HepG2 (cell line): ENCODE measurements around the gene NPIPB6. TPM values are rescaled to one million over a fixed set of nuclear protein-coding genes. Genes with fewer than 3 reads are reported as not detected.

Source experiments
- CHCHD3 ChIP-seq: sonication (generic); formaldehyde crosslinking; IDR thresholded peaks from 2 replicates; pipeline ENCODE4 v1.8.0; 2022; ENCODE audit warnings: mild to moderate bottlenecking, missing genetic modification reagents, moderate library complexity
- FOXM1 ChIP-seq: sonication (generic); formaldehyde crosslinking; IDR thresholded peaks from 2 replicates; pipeline ENCODE4 v1.5.0; 2020; ENCODE audit warnings: missing genetic modification reagents
- HDAC6 ChIP-seq: fragments of 200-600 bp; sonication (generic); IDR thresholded peaks from 2 replicates; pipeline ENCODE4 v1.7.0; 2017; ENCODE audit warnings: mild to moderate bottlenecking, antibody characterized with exemption, low read length, low read depth
- KLF13 ChIP-seq: sonication (generic); formaldehyde crosslinking; IDR thresholded peaks from 2 replicates; pipeline ENCODE4 v1.4.0; 2020; ENCODE audit warnings: mild to moderate bottlenecking, missing genetic modification reagents
- MIER3 ChIP-seq: IDR thresholded peaks from 2 replicates; pipeline ENCODE4 v1.6.1; 2016; ENCODE audit warnings: missing compliant biosample characterization, borderline replicate concordance
- MYNN ChIP-seq: sonication (generic); formaldehyde crosslinking; IDR thresholded peaks from 2 replicates; pipeline ENCODE4 v1.4.0; 2020; ENCODE audit warnings: mild to moderate bottlenecking, low read depth, missing genetic modification reagents
- TGIF2 ChIP-seq: IDR thresholded peaks from 2 replicates; pipeline ENCODE4 v1.6.1; 2016; ENCODE audit warnings: control low read depth, missing compliant biosample characterization
- ZFP62 ChIP-seq: sonication (generic); formaldehyde crosslinking; IDR thresholded peaks from 2 replicates; pipeline ENCODE4 v1.4.0; 2020; ENCODE audit warnings: missing genetic modification reagents
- ZKSCAN8 ChIP-seq: IDR thresholded peaks from 2 replicates; pipeline ENCODE4 v1.6.1; 2016; ENCODE audit warnings: borderline replicate concordance, missing genetic modification reagents, missing compliant biosample characterization
- ZMYM3 ChIP-seq: sonication (generic); formaldehyde crosslinking; IDR thresholded peaks from 2 replicates; pipeline ENCODE4 v1.5.1; 2020; ENCODE audit warnings: mild to moderate bottlenecking, missing genetic modification reagents
- ZNF235 ChIP-seq: sonication (generic); formaldehyde crosslinking; IDR thresholded peaks from 2 replicates; pipeline ENCODE4 v1.8.1; 2023; ENCODE audit warnings: mild to moderate bottlenecking, missing genetic modification reagents, borderline replicate concordance
- ZNF329 ChIP-seq: sonication (generic); formaldehyde crosslinking; IDR thresholded peaks from 2 replicates; pipeline ENCODE4 v1.9.0; 2021; ENCODE audit warnings: low read depth, mild to moderate bottlenecking, missing genetic modification reagents
- ZNF383 ChIP-seq: sonication (generic); formaldehyde crosslinking; IDR thresholded peaks from 2 replicates; pipeline ENCODE4 v1.4.0; 2020; ENCODE audit warnings: missing genetic modification reagents, mild to moderate bottlenecking, borderline replicate concordance
- ZNF558 ChIP-seq: sonication (generic); formaldehyde crosslinking; IDR thresholded peaks from 2 replicates; pipeline ENCODE4 v1.9.0; 2022; ENCODE audit warnings: mild to moderate bottlenecking, missing genetic modification reagents, borderline replicate concordance
- ZNF775 ChIP-seq: sonication (generic); formaldehyde crosslinking; IDR thresholded peaks from 2 replicates; pipeline ENCODE4 v1.4.0; 2020; ENCODE audit warnings: missing genetic modification reagents, mild to moderate bottlenecking, moderate library complexity, borderline replicate concordance
- ZSCAN25 ChIP-seq: sonication (generic); formaldehyde crosslinking; IDR thresholded peaks from 2 replicates; pipeline ENCODE4 v1.8.0; 2022; ENCODE audit warnings: mild to moderate bottlenecking, missing genetic modification reagents
- ZSCAN31 ChIP-seq: sonication (generic); formaldehyde crosslinking; IDR thresholded peaks from 2 replicates; pipeline ENCODE4 v1.5.0; 2020; ENCODE audit warnings: low read depth, mild to moderate bottlenecking, missing genetic modification reagents
- polyA plus RNA-seq, 8 experiments: library from polyadenylated mRNA; depleted of rRNA in 3 of 8; stranded (reverse) in 7 of 8; unstranded in 1 of 8; fragments of >200 nt; fragmentation: Illumina TruSeq in 4 of 8; extraction: Trizol in 4 of 8; gene quantifications; 2 replicates each; pipeline versions ENCODE4 v1.2.1 to v1.2.3, GENCODE V29; 2011 to 2016; ENCODE audit warnings: low read depth in 4 of 8, missing spikeins in 1 of 8, mixed read lengths in 1 of 8; ENCODE audit not compliant: insufficient read depth in 1 of 8
- total RNA-seq, 5 experiments: library from RNA; depleted of rRNA; stranded (reverse); fragments of >200 nt; fragmentation: Illumina TruSeq; extraction: Trizol; gene quantifications; 2 replicates each; pipeline ENCODE4 v1.2.3, GENCODE V29; 2016; ENCODE audit warnings: low read depth in 1 of 5
- TF ChIP-seq, protein P1 (sequence below), 2 experiments: sonication (generic) in 1 of 2; formaldehyde crosslinking in 1 of 2; IDR thresholded peaks; 2 replicates each; pipeline versions ENCODE4 v1.4.0 to v1.6.1; 2018 to 2020; ENCODE audit warnings: missing genetic modification reagents in 2 of 2, borderline replicate concordance in 1 of 2, low read depth in 1 of 2, mild to moderate bottlenecking in 1 of 2, missing biosample characterization in 1 of 2
- TF ChIP-seq, protein P2 (sequence below): sonication (generic); formaldehyde crosslinking; IDR thresholded peaks from 2 replicates; pipeline ENCODE4 v1.4.0; 2020; ENCODE audit warnings: missing genetic modification reagents
- TF ChIP-seq, protein P3 (sequence below): sonication (generic); formaldehyde crosslinking; IDR thresholded peaks from 2 replicates; pipeline ENCODE4 v1.8.1; 2022; ENCODE audit warnings: mild to moderate bottlenecking, missing genetic modification reagents
- TF ChIP-seq, protein P4 (sequence below): sonication (generic); formaldehyde crosslinking; IDR thresholded peaks from 2 replicates; pipeline ENCODE4 v1.8.0; 2022; ENCODE audit warnings: low read depth, missing genetic modification reagents
- TF ChIP-seq, protein P5 (sequence below): sonication (generic); formaldehyde crosslinking; IDR thresholded peaks from 2 replicates; pipeline ENCODE4 v1.9.0; 2021; ENCODE audit warnings: missing genetic modification reagents, mild to moderate bottlenecking, borderline replicate concordance

The NPIPB6 gene
- total and polyA plus RNA-seq, 2 of the 13 experiments (the other 11 are each of a cell fraction or from before 2014, with no cell fraction given) = 0.25 TPM; not detected in 1

DNA sequence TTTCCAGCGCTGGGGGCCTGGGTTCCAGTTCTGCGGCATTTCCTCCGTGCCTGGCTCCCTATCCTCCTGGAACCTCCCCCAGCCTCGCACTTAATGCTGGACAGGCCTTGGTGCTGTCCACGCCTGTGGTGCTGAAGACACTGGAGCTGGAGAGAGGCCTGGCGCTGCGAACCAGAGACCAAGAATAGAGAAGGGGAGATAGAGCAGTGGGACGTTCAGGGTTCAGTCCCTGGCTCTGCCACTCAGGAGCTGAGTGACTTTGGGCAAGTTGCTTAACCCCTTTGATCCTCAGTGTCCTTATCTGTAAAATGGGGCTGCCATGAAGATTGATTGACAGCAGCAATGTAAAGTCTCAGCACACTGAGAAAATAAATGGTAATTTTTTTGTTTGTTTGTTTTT, 59.1 kb downstream of the NPIPB6 start (continued):
- TF ChIP-seq, protein P1, sequence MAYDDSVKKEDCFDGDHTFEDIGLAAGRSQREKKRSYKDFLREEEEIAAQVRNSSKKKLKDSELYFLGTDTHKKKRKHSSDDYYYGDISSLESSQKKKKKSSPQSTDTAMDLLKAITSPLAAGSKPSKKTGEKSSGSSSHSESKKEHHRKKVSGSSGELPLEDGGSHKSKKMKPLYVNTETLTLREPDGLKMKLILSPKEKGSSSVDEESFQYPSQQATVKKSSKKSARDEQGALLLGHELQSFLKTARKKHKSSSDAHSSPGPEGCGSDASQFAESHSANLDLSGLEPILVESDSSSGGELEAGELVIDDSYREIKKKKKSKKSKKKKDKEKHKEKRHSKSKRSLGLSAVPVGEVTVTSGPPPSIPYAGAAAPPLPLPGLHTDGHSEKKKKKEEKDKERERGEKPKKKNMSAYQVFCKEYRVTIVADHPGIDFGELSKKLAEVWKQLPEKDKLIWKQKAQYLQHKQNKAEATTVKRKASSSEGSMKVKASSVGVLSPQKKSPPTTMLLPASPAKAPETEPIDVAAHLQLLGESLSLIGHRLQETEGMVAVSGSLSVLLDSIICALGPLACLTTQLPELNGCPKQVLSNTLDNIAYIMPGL (CRISPR knock-in tag; IDR thresholded peaks at IDR 0.05; ENCODE audit: borderline replicate concordance in 1 of 2, low read depth in 1 of 2) = peak; percentile 24 to 32; a peak in 1 of 4 replicates
- TF ChIP-seq MIER3 = peak; percentile 85; the same call in 1 of the 2 replicates
- TF ChIP-seq, protein P2, sequence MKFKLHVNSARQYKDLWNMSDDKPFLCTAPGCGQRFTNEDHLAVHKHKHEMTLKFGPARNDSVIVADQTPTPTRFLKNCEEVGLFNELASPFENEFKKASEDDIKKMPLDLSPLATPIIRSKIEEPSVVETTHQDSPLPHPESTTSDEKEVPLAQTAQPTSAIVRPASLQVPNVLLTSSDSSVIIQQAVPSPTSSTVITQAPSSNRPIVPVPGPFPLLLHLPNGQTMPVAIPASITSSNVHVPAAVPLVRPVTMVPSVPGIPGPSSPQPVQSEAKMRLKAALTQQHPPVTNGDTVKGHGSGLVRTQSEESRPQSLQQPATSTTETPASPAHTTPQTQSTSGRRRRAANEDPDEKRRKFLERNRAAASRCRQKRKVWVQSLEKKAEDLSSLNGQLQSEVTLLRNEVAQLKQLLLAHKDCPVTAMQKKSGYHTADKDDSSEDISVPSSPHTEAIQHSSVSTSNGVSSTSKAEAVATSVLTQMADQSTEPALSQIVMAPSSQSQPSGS = peak; percentile 87
- no peak for TF ChIP-seq ZNF383 (CRISPR knock-in tag)
- no peak for TF ChIP-seq KLF13 (CRISPR knock-in tag)
- TF ChIP-seq CHCHD3 = 0 out of 2 replicates have a peak, but pooled peaks have one; percentile 59
- TF ChIP-seq TGIF2 (CRISPR knock-in tag) = peak; percentile 98
- 0 out of 2 replicates have a peak, but pooled peaks have one; percentile 64 for TF ChIP-seq ZNF775 (CRISPR knock-in tag)
- TF ChIP-seq, protein P3, sequence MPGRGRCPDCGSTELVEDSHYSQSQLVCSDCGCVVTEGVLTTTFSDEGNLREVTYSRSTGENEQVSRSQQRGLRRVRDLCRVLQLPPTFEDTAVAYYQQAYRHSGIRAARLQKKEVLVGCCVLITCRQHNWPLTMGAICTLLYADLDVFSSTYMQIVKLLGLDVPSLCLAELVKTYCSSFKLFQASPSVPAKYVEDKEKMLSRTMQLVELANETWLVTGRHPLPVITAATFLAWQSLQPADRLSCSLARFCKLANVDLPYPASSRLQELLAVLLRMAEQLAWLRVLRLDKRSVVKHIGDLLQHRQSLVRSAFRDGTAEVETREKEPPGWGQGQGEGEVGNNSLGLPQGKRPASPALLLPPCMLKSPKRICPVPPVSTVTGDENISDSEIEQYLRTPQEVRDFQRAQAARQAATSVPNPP (CRISPR knock-in tag) = no peak
- peak; percentile 83; the same call in 1 of the 2 replicates for TF ChIP-seq ZKSCAN8 (CRISPR knock-in tag)
- TF ChIP-seq ZNF235 (CRISPR knock-in tag) = peak; percentile 71; the same call in 1 of the 2 replicates
- peak; percentile 82; the same call in 1 of the 2 replicates for TF ChIP-seq FOXM1
- peak; percentile 91; the same call in 1 of the 2 replicates for TF ChIP-seq MYNN (CRISPR knock-in tag)
- TF ChIP-seq ZSCAN25 = peak; percentile 70; the same call in 1 of the 2 replicates
- TF ChIP-seq, protein P4, sequence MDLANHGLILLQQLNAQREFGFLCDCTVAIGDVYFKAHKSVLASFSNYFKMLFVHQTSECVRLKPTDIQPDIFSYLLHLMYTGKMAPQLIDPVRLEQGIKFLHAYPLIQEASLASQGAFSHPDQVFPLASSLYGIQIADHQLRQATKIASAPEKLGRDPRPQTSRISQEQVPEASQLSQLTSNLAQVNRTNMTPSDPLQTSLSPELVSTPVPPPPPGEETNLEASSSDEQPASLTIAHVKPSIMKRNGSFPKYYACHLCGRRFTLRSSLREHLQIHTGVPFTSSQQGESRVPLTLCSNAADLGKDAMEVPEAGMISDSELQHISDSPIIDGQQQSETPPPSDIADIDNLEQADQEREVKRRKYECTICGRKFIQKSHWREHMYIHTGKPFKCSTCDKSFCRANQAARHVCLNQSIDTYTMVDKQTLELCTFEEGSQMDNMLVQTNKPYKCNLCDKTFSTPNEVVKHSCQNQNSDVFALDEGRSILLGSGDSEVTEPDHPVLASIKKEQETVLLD = peak; percentile 75; the same call in 1 of the 2 replicates
- peak; percentile 88; the same call in 1 of the 2 replicates for TF ChIP-seq ZNF558 (CRISPR knock-in tag)
- TF ChIP-seq ZFP62 (CRISPR knock-in tag) = no peak
- no peak for TF ChIP-seq HDAC6
- TF ChIP-seq, protein P5, sequence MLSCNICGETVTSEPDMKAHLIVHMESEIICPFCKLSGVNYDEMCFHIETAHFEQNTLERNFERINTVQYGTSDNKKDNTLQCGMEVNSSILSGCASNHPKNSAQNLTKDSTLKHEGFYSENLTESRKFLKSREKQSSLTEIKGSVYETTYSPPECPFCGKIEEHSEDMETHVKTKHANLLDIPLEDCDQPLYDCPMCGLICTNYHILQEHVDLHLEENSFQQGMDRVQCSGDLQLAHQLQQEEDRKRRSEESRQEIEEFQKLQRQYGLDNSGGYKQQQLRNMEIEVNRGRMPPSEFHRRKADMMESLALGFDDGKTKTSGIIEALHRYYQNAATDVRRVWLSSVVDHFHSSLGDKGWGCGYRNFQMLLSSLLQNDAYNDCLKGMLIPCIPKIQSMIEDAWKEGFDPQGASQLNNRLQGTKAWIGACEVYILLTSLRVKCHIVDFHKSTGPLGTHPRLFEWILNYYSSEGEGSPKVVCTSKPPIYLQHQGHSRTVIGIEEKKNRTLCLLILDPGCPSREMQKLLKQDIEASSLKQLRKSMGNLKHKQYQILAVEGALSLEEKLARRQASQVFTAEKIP (CRISPR knock-in tag) = no peak
- TF ChIP-seq ZSCAN31 (CRISPR knock-in tag) = peak; percentile 38; the same call in 1 of the 2 replicates
- 0 out of 2 replicates have a peak, but pooled peaks have one; percentile 48 for TF ChIP-seq ZMYM3 (CRISPR knock-in tag)
- no peak for TF ChIP-seq ZNF329 (CRISPR knock-in tag)
